PC-3 (cell line): ENCODE results near the gene KIF5C. TPM values are rescaled to one million over a fixed set of nuclear protein-coding genes. Genes with fewer than 3 reads are reported as not detected.

ENCODE experiments used
- ATAC-seq: fragments of 200-7000 bp; cut with Tn5 transposase; 2 replicates; pipeline ENCODE4 v1.9.1; 2020; ENCODE audit warnings: mild to moderate bottlenecking, moderate library complexity
- BruUV-seq: library from RNA; stranded (reverse); fragments of 400-500 nt; replicated peaks from 2 replicates; lab custom pipeline; 2021; lab: Mats Ljungman, UMichigan
- CTCF ChIA-PET: fragments of 300-600 bp; sonication (Branson Sonifier 250); formaldehyde crosslinking; loops from one replicate; lab custom pipeline; 2022; ENCODE audit warnings: antibody characterized with exemption; lab: Charles Lee
- POLR2A ChIA-PET: fragments of 300-600 bp; sonication (Branson Sonifier 250); formaldehyde crosslinking; loops from one replicate; lab custom pipeline; 2022; ENCODE audit warnings: antibody characterized with exemption; ENCODE audit not compliant: unreplicated experiment; lab: Charles Lee
- DNase-seq: peaks from one replicate; pipeline ENCODE4 v3.0.0-alpha.2; 2015
- H2AFZ ChIP-seq: fragments of 300-600 bp; sonication (generic); 2 replicates; pipeline ENCODE4 v1.6.0; 2016; ENCODE audit warnings: antibody characterized with exemption, low read length
- H3F3A ChIP-seq: fragments of 300-600 bp; sonication (generic); one replicate; pipeline ENCODE4 v1.6.0; 2017; ENCODE audit warnings: antibody characterized with exemption, low read length, control low read depth, mild to moderate bottlenecking; ENCODE audit not compliant: unreplicated experiment
- H3K27ac ChIP-seq: fragments of 300-600 bp; sonication (generic); 2 replicates; pipeline ENCODE4 v1.5.1; 2016; ENCODE audit warnings: mild to moderate bottlenecking, low read length
- H3K27me3 ChIP-seq: fragments of 300-600 bp; sonication (generic); 2 replicates; pipeline ENCODE4 v1.6.1; 2016; ENCODE audit warnings: low read length, mixed read lengths
- H3K36me3 ChIP-seq: fragments of 300-600 bp; sonication (generic); 2 replicates; pipeline ENCODE4 v1.6.1; 2016; ENCODE audit warnings: low read depth, mixed run types, low read length, mixed read lengths
- H3K4me1 ChIP-seq: fragments of 300-600 bp; sonication (generic); 2 replicates; pipeline ENCODE4 v1.5.1; 2016; ENCODE audit warnings: low read length; ENCODE audit not compliant: insufficient read depth
- H3K4me2 ChIP-seq: fragments of 300-600 bp; sonication (generic); 2 replicates; pipeline ENCODE4 v1.6.0; 2016; ENCODE audit warnings: low read length
- H3K4me3 ChIP-seq: fragments of 300-600 bp; sonication (generic); 2 replicates; pipeline ENCODE4 v1.5.1; 2016; ENCODE audit warnings: mild to moderate bottlenecking, low read length, mixed read lengths
- H3K79me2 ChIP-seq: fragments of 300-600 bp; sonication (generic); 2 replicates; pipeline ENCODE4 v1.6.1; 2017; ENCODE audit warnings: low read length, mixed read lengths
- H3K9ac ChIP-seq: fragments of 300-600 bp; sonication (generic); 2 replicates; pipeline ENCODE4 v1.6.0; 2016; ENCODE audit warnings: mild to moderate bottlenecking, low read length
- H3K9me2 ChIP-seq: fragments of 300-600 bp; sonication (generic); replicated peaks from 2 replicates; pipeline ENCODE4 v1.6.1; 2016; ENCODE audit warnings: mixed run types, low read length, mixed read lengths
- H3K9me3 ChIP-seq: fragments of 300-600 bp; sonication (generic); 2 replicates; pipeline ENCODE4 v1.6.1; 2016; ENCODE audit warnings: low read length, mixed read lengths
- H4K20me1 ChIP-seq: fragments of 300-600 bp; sonication (generic); 2 replicates; pipeline ENCODE4 v1.6.1; 2016; ENCODE audit warnings: low read length, mixed read lengths
- CTCF ChIP-seq: fragments of 300-600 bp; sonication (generic); conservative IDR thresholded peaks from 2 replicates; pipeline ENCODE4 v1.5.1; 2017; ENCODE audit warnings: antibody characterized with exemption, low read depth, mild to moderate bottlenecking, low read length
- EZH2 ChIP-seq: fragments of 300-600 bp; sonication (generic); IDR thresholded peaks from one replicate; pipeline ENCODE4 v1.6.1; 2017; ENCODE audit warnings: antibody characterized with exemption, mild to moderate bottlenecking, low read length; ENCODE audit not compliant: unreplicated experiment
- EZH2phosphoT487 ChIP-seq: fragments of 300-600 bp; sonication (generic); IDR thresholded peaks from 2 replicates; pipeline ENCODE4 v1.6.1; 2018; ENCODE audit warnings: mild to moderate bottlenecking, antibody characterized with exemption, low read length, borderline replicate concordance
- intact Hi-C: fragments of 100-400 bp; cut with micrococcal nuclease; formaldehyde crosslinking; loops from 2 replicates; pipeline ENCODE4 v1.9.0; 2023
- total RNA-seq: library from RNA; depleted of rRNA; stranded (reverse); fragments of >200 nt; gene quantifications from 2 replicates; pipeline ENCODE4 v1.2.3, GENCODE V29; 2014

The KIF5C gene
- total RNA-seq, 1 experiment from 2014 or later = 4.0 TPM

- Histone ChIP-seq H3K4me2 (peak overlapping the region; percentile 74), H3K9me3 (no peaks in the 10 kb centered on the region), H2AFZ (peak overlapping the region; percentile 58; the same call in 1 of the 2 replicates), H3K4me1 (peaks cover 12% of the 10 kb centered on the region), H3K36me3 (no peaks in the 10 kb centered on the region), H3F3A (no peaks in the 10 kb centered on the region), H3K4me3 (peak overlapping the region; percentile 38; the same call in 1 of the 2 replicates), H3K9ac (no peak overlapping the region), H3K27ac (peak overlapping the region; percentile 63), H3K27me3 (0 out of 2 replicates have a peak, but pooled peaks cover 14% of the 10 kb centered on the region), H3K79me2 (no peaks in the 10 kb centered on the region), H4K20me1 (no peaks in the 10 kb centered on the region), H3K9me2 (no peaks in the 10 kb centered on the region)
- ChIA-PET POLR2A (no interaction called here), CTCF (no interaction called here)
- no peak for TF ChIP-seq EZH2phosphoT487
- TF ChIP-seq CTCF = no peak
- no peak for TF ChIP-seq EZH2
- ATAC-seq (peak; percentile 38; the same call in 1 of the 2 replicates), DNase-seq (peak; percentile 90)
- BruUV-seq = no TSS peak
- intact Hi-C loops = no loop called here
Observed at GRCh38 chr2:149068996-149069888, 194.2 kb downstream of the KIF5C start.

GRCh38 chr2:149070681-149071320 lies 195.8 kb downstream of the KIF5C start:
- H3K27me3 ChIP-seq = peaks cover 28% of the 10 kb centered on the region; the same call in 1 of the 2 replicates
- H3K9me2 ChIP-seq = no peaks in the 10 kb centered on the region
- no peaks in the 10 kb centered on the region for H4K20me1 ChIP-seq
- H3F3A ChIP-seq = no peaks in the 10 kb centered on the region
- BruUV-seq = no TSS peak
- ChIA-PET POLR2A (no interaction called here), CTCF (no interaction called here)
- no peak overlapping the region for H3K27ac ChIP-seq
- no peaks in the 10 kb centered on the region for H3K79me2 ChIP-seq
- DNase-seq = no peak
- H3K9me3 ChIP-seq = no peaks in the 10 kb centered on the region
- ATAC-seq = no peak
- intact Hi-C loops = no loop called here
- no peak overlapping the region for H3K4me2 ChIP-seq
- H2AFZ ChIP-seq = no peak overlapping the region
- no peak overlapping the region for H3K4me3 ChIP-seq
- peaks cover 12% of the 10 kb centered on the region for H3K4me1 ChIP-seq
- TF ChIP-seq EZH2 (no peak), CTCF (no peak), EZH2phosphoT487 (no peak)
- H3K36me3 ChIP-seq = no peaks in the 10 kb centered on the region
- no peak overlapping the region for H3K9ac ChIP-seq
